Measurements from ENCODE around the gene ERFL. TPM values are rescaled to one million over a fixed set of nuclear protein-coding genes. Genes with fewer than 3 reads are reported as not detected.

Gene ERFL
- total and polyA plus RNA-seq, 5 experiments from 2014 or later: 7.5 to 8.1 TPM; not detected in 3

DNA sequence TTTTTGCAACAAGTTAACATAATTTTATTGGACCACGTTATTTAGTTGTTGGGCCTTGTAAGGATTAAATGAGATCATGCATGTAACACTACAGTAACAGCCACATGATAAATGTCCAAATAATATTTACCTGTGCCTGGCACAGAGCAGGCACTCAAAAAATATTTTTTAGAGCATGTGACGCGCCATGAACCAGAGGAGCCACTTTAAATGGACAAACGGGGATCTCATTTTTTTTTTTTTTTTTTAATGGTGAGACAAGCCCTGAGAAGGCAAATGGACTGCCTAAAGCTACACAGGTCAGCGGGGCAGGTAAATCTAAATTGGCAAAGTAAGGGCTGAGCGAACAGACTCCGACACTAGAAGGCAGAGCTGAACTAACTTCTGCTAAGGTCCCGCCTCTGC is 69.0 kb downstream of the ERFL start:
- Mint-ChIP-seq H3K4me1 (peaks cover 28 to 46% (median 39%) of the 10 kb centered on the region in 4 donors), H3K27ac (peak overlapping the region; percentile 84 to 99 (median 96)), H3K27me3 (peaks cover 0 to 3% (median 0%) of the 10 kb centered on the region in 5 donors), H3K36me3 (peaks cover 0 to 37% (median 14%) of the 10 kb centered on the region in 3 donors), H3K4me3 (peak overlapping the region; percentile 80 to 100 (median 94)), H3K9me3 (no peaks in the 10 kb centered on the region)
- POLR2A ChIA-PET: interaction anchor here (1.0 to 4.1 kb wide), 23 partner anchors 9 to 596 kb away, joined by 3 to 253 read pairs (median 8); partner anchors contain the start of genes ARHGEF1, CD79A and RABAC1
- DNase-seq: no peak
- no peak for ATAC-seq

Small RNAs within 50 kb of the gene (microRNA-seq; reads per million reads assigned to microRNA genes)
- not detected for gene MIR6797 (ENCODE audit: borderline microRNAs expressed)

Other genes with a start within 250 kb of the ERFL start
- gene CEACAM7, start 240.2 kb downstream of the ERFL start, total RNA-seq: not detected
- gene CEACAM7, start 240.2 kb downstream of the ERFL start, polyA plus RNA-seq: not detected
- not detected for gene CEACAM5, start 219.8 kb downstream of the ERFL start, total RNA-seq
- not detected for gene CEACAM5, start 219.8 kb downstream of the ERFL start, polyA plus RNA-seq
- gene CEACAM6, start 172.9 kb downstream of the ERFL start, total RNA-seq: not detected
- gene CEACAM6, start 172.9 kb downstream of the ERFL start, polyA plus RNA-seq: not detected
- gene CEACAM3, start 131.9 kb downstream of the ERFL start, total RNA-seq: not detected
- gene CEACAM3, start 131.9 kb downstream of the ERFL start, polyA plus RNA-seq: not detected
- not detected for gene LYPD4, start 83.8 kb downstream of the ERFL start, total RNA-seq
- not detected for gene LYPD4, start 83.8 kb downstream of the ERFL start, polyA plus RNA-seq
- not detected for gene DMRTC2, start 83.4 kb downstream of the ERFL start, total RNA-seq
- not detected for gene DMRTC2, start 83.4 kb downstream of the ERFL start, polyA plus RNA-seq
- 1,000 to 10,000 TPM; 3,479 to 3,513 TPM for gene RPS19, start 68.2 kb downstream of the ERFL start, total RNA-seq
- gene RPS19, start 68.2 kb downstream of the ERFL start, polyA plus RNA-seq: 1,000 to 10,000 TPM; 6,905 to 8,825 (median 8,505) TPM
- 10 to 100 TPM; 48.6 to 51.0 TPM for gene CD79A, start 51.2 kb downstream of the ERFL start, total RNA-seq
- gene CD79A, start 51.2 kb downstream of the ERFL start, polyA plus RNA-seq: 10 to 100 TPM; 54.9 to 88.2 (median 85.1) TPM
- 1,000 to 10,000 TPM; 1,211 to 1,239 TPM for gene ARHGEF1, start 45.3 kb downstream of the ERFL start, total RNA-seq
- 100 to 1,000 TPM; 161 to 346 (median 211) TPM for gene ARHGEF1, start 45.3 kb downstream of the ERFL start, polyA plus RNA-seq
- gene RABAC1, start 30.9 kb upstream of the ERFL start, total RNA-seq: 10 to 100 TPM; 87.6 to 90.3 TPM
- 100 to 1,000 TPM; 201 to 288 (median 231) TPM for gene RABAC1, start 30.9 kb upstream of the ERFL start, polyA plus RNA-seq
- 1 to 10 TPM; 3.4 to 6.2 TPM for gene ATP1A3, start 65.8 kb upstream of the ERFL start, total RNA-seq
- 1 to 10 TPM; 2.8 to 4.9 (median 2.8) TPM for gene ATP1A3, start 65.8 kb upstream of the ERFL start, polyA plus RNA-seq
- under 1 TPM; 0.25 to 0.34 TPM for gene GRIK5, start 141.8 kb upstream of the ERFL start, total RNA-seq
- not detected for gene GRIK5, start 141.8 kb upstream of the ERFL start, polyA plus RNA-seq
- gene ZNF574, start 147.7 kb upstream of the ERFL start, total RNA-seq: 10 to 100 TPM; 18.3 to 20.8 TPM
- 10 to 100 TPM in 1 of 3 donors, 1 to 10 TPM in 2; 7.8 to 21.5 (median 8.0) TPM for gene ZNF574, start 147.7 kb upstream of the ERFL start, polyA plus RNA-seq
- 10 to 100 TPM; 85.0 to 88.5 TPM for gene POU2F2, start 204.0 kb upstream of the ERFL start, total RNA-seq
- 1 to 10 TPM; 2.4 to 6.6 (median 4.7) TPM for gene POU2F2, start 204.0 kb upstream of the ERFL start, polyA plus RNA-seq